NB4 (cell line): ENCODE results near the gene STAT1.
"Not testable (repeated sequence)": the region's sequence is repeated elsewhere in the genome, so short reads cannot be mapped to it uniquely, and the experiment has no call there.

Source experiments
- DNase-seq: peaks from one replicate; pipeline ENCODE4 v3.0.0; 2010; ENCODE audit warnings: low read depth
- H3K4me3 ChIP-seq: one replicate; pipeline ENCODE4 v1.5.1; 2011; ENCODE audit warnings: mild to moderate bottlenecking, low read depth, low read length, moderate library complexity
- CTCF ChIP-seq: IDR thresholded peaks from one replicate; pipeline ENCODE4 v1.5.1; 2012; ENCODE audit warnings: low read depth, low read length
- MAX ChIP-seq: IDR thresholded peaks from 2 replicates; pipeline ENCODE4 v1.6.1; 2011; ENCODE audit warnings: low read depth, low read length
- MYC ChIP-seq: IDR thresholded peaks from 2 replicates; pipeline ENCODE4 v1.6.1; 2011; ENCODE audit warnings: low read depth, low read length
- POLR2A ChIP-seq: IDR thresholded peaks from 2 replicates; pipeline ENCODE4 v1.6.1; 2011; ENCODE audit warnings: mild to moderate bottlenecking; ENCODE audit not compliant: insufficient read length; ENCODE audit errors: extremely low read depth

STAT1 gene

GRCh38 chr2:190961918-190962487 lies 52.0 kb downstream of the STAT1 start:
- H3K4me3 ChIP-seq = no peak overlapping the region
- no peak for DNase-seq
- TF ChIP-seq MAX = no peak
- no peak for TF ChIP-seq CTCF
- no peak for TF ChIP-seq MYC
- no peak for TF ChIP-seq POLR2A

- not testable (repeated sequence) for DNase-seq, H3K4me3 ChIP-seq
Observed at GRCh38 chr2:190961117-190961516, 52.9 kb downstream of the STAT1 start.

GRCh38 chr2:190959911-190960788 lies 53.8 kb downstream of the STAT1 start:
- DNase-seq = no peak
- H3K4me3 ChIP-seq = no peak overlapping the region
- TF ChIP-seq CTCF (no peak), MAX (no peak), POLR2A (no peak), MYC (no peak)

GRCh38 chr2:190953257-190953656 lies 60.7 kb downstream of the STAT1 start:
- no peak for DNase-seq
- no peak overlapping the region for H3K4me3 ChIP-seq
- no peak for TF ChIP-seq POLR2A
- TF ChIP-seq MYC = no peak
- TF ChIP-seq MAX = no peak
- TF ChIP-seq CTCF = no peak

- no peak for DNase-seq
- no peak for TF ChIP-seq CTCF
- TF ChIP-seq MAX = no peak
- TF ChIP-seq POLR2A = no peak
- TF ChIP-seq MYC = no peak
- H3K4me3 ChIP-seq = no peak overlapping the region
Observed at GRCh38 chr2:190950566-190950991, 63.4 kb downstream of the STAT1 start.

- H3K4me3 ChIP-seq = no peak overlapping the region
- no peak for DNase-seq
- TF ChIP-seq MAX (no peak), POLR2A (no peak), MYC (no peak), CTCF (no peak)
Observed at GRCh38 chr2:190948671-190949070, 65.3 kb downstream of the STAT1 start.
